Activated T-helper 17 cell treated with anti-CD3 and anti-CD28 coated beads, Interleukin-2, amount 50 U/mL, for 72 hours (primary cell): Measurements from ENCODE around the gene NES. TPM values are rescaled to one million over a fixed set of nuclear protein-coding genes. Genes with fewer than 3 reads are reported as not detected.

Experiments
- ATAC-seq: fragments of 150-1000 bp; cut with Tn5 transposase; replicated peaks from 2 replicates; pipeline ENCODE4 v1.10.0; 2021; ENCODE audit warnings: mild to moderate bottlenecking, moderate library complexity
- H3K27ac Mint-ChIP-seq: one replicate; pipeline ENCODE4 v1.8.0; 2022; ENCODE audit warnings: mixed read lengths
- H3K27me3 Mint-ChIP-seq: one replicate; pipeline ENCODE4 v1.8.0; 2022; ENCODE audit warnings: mixed read lengths
- H3K36me3 Mint-ChIP-seq: one replicate; pipeline ENCODE4 v1.8.0; 2022; ENCODE audit warnings: low read depth, mild to moderate bottlenecking, mixed read lengths
- H3K4me1 Mint-ChIP-seq: one replicate; pipeline ENCODE4 v1.8.0; 2022; ENCODE audit warnings: mixed read lengths
- H3K4me3 Mint-ChIP-seq: one replicate; pipeline ENCODE4 v1.8.0; 2022; ENCODE audit warnings: mild to moderate bottlenecking, mixed read lengths
- H3K9me3 Mint-ChIP-seq: one replicate; pipeline ENCODE4 v1.8.0; 2022; ENCODE audit warnings: mixed read lengths
- total RNA-seq, 2 donors: library from RNA; stranded (reverse); gene quantifications; one replicate each; pipeline ENCODE4 v1.2.3, GENCODE V29; 2022

Gene NES
- total RNA-seq, 2 donors from 2014 or later: 0.05 TPM; not detected in 1

- Mint-ChIP-seq H3K27me3 (peaks cover 49% of the 10 kb centered on the region), H3K9me3 (no peaks in the 10 kb centered on the region), H3K27ac (no peak overlapping the region), H3K4me3 (peak overlapping the region; percentile 62), H3K36me3 (no peaks in the 10 kb centered on the region), H3K4me1 (peaks cover 26% of the 10 kb centered on the region)
- ATAC-seq: no peak
These were observed 21.2 kb downstream of the NES start for GRCh38 chr1:156655904-156656516.

GRCh38 chr1:156655151-156655903, 21.9 kb downstream of the NES start:
- H3K4me3 Mint-ChIP-seq: no peak overlapping the region
- no peaks in the 10 kb centered on the region for H3K9me3 Mint-ChIP-seq
- H3K4me1 Mint-ChIP-seq: peaks cover 21% of the 10 kb centered on the region
- H3K27ac Mint-ChIP-seq: no peak overlapping the region
- no peaks in the 10 kb centered on the region for H3K36me3 Mint-ChIP-seq
- H3K27me3 Mint-ChIP-seq: peaks cover 52% of the 10 kb centered on the region
- ATAC-seq: no peak

- Mint-ChIP-seq H3K36me3 (no peaks in the 10 kb centered on the region), H3K4me1 (peaks cover 16% of the 10 kb centered on the region), H3K9me3 (no peaks in the 10 kb centered on the region), H3K4me3 (no peak overlapping the region), H3K27me3 (peaks cover 56% of the 10 kb centered on the region), H3K27ac (no peak overlapping the region)
- no peak for ATAC-seq
These were observed 22.5 kb downstream of the NES start for GRCh38 chr1:156654700-156655099.

DNA sequence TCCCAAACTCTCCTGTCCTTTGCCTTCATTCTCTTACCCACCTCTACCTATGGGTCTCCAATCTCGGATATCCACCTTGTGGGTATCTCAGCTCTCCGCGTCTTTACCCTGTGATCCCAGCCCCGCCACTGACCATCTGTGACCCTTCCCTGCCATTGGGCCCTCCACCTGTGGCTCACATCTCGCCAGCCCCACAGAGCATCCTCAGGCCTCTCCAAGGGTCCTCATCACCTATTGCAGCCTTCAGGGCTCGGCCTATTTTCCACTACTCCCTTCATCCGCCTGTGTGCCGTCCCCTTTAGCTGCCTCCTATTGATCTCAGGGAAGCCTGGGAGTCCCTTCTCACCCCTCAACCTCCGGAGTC, 24.2 kb downstream of the NES start:
- Mint-ChIP-seq H3K4me3 (no peak overlapping the region), H3K9me3 (no peaks in the 10 kb centered on the region), H3K27ac (no peak overlapping the region), H3K4me1 (peaks cover 11% of the 10 kb centered on the region), H3K36me3 (no peaks in the 10 kb centered on the region), H3K27me3 (peaks cover 63% of the 10 kb centered on the region)
- no peak for ATAC-seq

DNA sequence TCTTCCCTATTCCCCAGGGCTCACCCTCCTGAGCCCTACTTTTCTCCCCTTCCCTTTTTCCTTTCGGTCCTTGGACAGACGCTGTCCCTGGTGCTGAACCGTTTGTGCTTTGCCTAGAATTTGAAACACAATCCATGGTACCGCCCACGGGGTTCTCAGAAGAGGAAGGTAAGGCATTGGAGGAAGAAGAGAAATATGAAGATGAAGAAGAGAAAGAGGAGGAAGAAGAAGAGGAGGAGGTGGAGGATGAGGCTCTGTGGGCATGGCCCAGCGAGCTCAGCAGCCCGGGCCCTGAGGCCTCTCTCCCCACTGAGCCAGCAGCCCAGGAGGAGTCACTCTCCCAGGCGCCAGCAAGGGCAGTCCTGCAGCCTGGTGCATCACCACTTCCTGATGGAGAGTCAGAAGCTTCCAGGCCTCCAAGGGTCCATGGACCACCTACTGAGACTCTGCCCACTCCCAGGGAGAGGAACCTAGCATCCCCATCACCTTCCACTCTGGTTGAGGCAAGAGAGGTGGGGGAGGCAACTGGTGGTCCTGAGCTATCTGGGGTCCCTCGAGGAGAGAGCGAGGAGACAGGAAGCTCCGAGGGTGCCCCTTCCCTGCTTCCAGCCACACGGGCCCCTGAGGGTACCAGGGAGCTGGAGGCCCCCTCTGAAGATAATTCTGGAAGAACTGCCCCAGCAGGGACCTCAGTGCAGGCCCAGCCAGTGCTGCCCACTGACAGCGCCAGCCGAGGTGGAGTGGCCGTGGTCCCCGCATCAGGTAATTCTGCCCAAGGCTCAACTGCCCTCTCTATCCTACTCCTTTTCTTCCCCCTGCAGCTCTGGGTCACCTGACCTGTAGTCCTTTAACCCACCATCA, 24.8 kb downstream of the NES start:
- H3K4me1 Mint-ChIP-seq: peaks cover 6% of the 10 kb centered on the region
- no peak overlapping the region for H3K27ac Mint-ChIP-seq
- H3K4me3 Mint-ChIP-seq: no peak overlapping the region
- no peak for ATAC-seq
- no peaks in the 10 kb centered on the region for H3K36me3 Mint-ChIP-seq
- H3K27me3 Mint-ChIP-seq: peaks cover 65% of the 10 kb centered on the region
- H3K9me3 Mint-ChIP-seq: no peaks in the 10 kb centered on the region

- Mint-ChIP-seq H3K27me3 (peaks cover 58% of the 10 kb centered on the region), H3K9me3 (no peaks in the 10 kb centered on the region), H3K4me1 (peaks cover under 1% of the 10 kb centered on the region), H3K4me3 (no peak overlapping the region), H3K27ac (no peak overlapping the region), H3K36me3 (no peaks in the 10 kb centered on the region)
- no peak for ATAC-seq
These were observed 28.3 kb downstream of the NES start for GRCh38 chr1:156648951-156649350.

GRCh38 chr1:156648496-156648895, 28.7 kb downstream of the NES start:
- no peak overlapping the region for H3K4me3 Mint-ChIP-seq
- H3K27me3 Mint-ChIP-seq: peaks cover 57% of the 10 kb centered on the region
- ATAC-seq: no peak
- no peaks in the 10 kb centered on the region for H3K9me3 Mint-ChIP-seq
- peaks cover 5% of the 10 kb centered on the region for H3K4me1 Mint-ChIP-seq
- no peak overlapping the region for H3K27ac Mint-ChIP-seq
- H3K36me3 Mint-ChIP-seq: no peaks in the 10 kb centered on the region

DNA sequence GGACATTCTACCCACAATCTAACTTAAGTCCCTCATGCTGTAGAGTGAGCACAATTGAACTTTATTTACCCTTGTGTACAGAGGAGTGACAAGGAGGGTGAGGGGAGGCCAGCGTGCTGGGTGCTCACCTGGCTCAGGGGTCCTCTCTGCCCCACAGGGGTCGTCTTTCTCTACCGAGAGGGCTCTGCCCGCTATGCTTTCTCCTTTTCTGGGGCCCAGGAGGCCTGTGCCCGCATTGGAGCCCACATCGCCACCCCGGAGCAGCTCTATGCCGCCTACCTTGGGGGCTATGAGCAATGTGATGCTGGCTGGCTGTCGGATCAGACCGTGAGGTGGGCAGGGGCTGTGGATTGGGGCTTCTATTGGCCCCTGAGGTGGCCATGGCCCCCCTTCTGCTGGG, 29.9 kb downstream of the NES start:
- Mint-ChIP-seq H3K9me3 (no peaks in the 10 kb centered on the region), H3K27ac (no peak overlapping the region), H3K4me1 (peaks cover 7% of the 10 kb centered on the region), H3K27me3 (peaks cover 57% of the 10 kb centered on the region), H3K36me3 (peaks cover 4% of the 10 kb centered on the region), H3K4me3 (no peak overlapping the region)
- ATAC-seq: no peak

GRCh38 chr1:156646738-156647211, 30.4 kb downstream of the NES start:
- H3K4me3 Mint-ChIP-seq: no peak overlapping the region
- H3K9me3 Mint-ChIP-seq: no peaks in the 10 kb centered on the region
- H3K4me1 Mint-ChIP-seq: peaks cover 7% of the 10 kb centered on the region
- H3K27me3 Mint-ChIP-seq: peaks cover 54% of the 10 kb centered on the region
- no peak for ATAC-seq
- H3K36me3 Mint-ChIP-seq: peaks cover 4% of the 10 kb centered on the region
- no peak overlapping the region for H3K27ac Mint-ChIP-seq

DNA sequence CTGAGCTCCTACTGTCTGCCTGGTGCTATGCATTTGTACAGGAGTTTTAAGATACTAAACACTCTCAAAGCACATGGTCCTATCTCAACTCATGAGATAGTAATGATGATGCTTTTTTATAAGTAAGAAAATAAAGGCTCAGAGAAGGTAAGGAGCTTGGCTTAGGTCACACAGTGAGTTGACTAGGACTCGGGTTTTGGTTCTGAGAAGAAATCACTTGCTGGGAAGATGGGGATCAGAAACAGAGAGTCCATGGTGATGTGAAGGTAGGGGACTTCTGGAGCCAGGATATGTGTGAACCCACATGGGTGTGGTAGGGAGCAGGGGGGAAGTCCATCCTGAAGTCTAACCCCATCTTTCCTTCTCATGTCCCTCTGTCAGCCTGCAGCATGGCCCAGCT, 31.5 kb downstream of the NES start:
- no peak for ATAC-seq
- peaks cover 59% of the 10 kb centered on the region for H3K27me3 Mint-ChIP-seq
- no peak overlapping the region for H3K4me3 Mint-ChIP-seq
- no peak overlapping the region for H3K27ac Mint-ChIP-seq
- H3K4me1 Mint-ChIP-seq: peaks cover 11% of the 10 kb centered on the region
- H3K9me3 Mint-ChIP-seq: no peaks in the 10 kb centered on the region
- H3K36me3 Mint-ChIP-seq: peaks cover 4% of the 10 kb centered on the region

- no peaks in the 10 kb centered on the region for H3K9me3 Mint-ChIP-seq
- H3K27me3 Mint-ChIP-seq: peaks cover 60% of the 10 kb centered on the region
- no peak overlapping the region for H3K4me3 Mint-ChIP-seq
- peaks cover 11% of the 10 kb centered on the region for H3K4me1 Mint-ChIP-seq
- H3K36me3 Mint-ChIP-seq: peaks cover 4% of the 10 kb centered on the region
- ATAC-seq: no peak
- no peak overlapping the region for H3K27ac Mint-ChIP-seq
These were observed 32.2 kb downstream of the NES start for GRCh38 chr1:156645056-156645455.

GRCh38 chr1:156644640-156645039, 32.6 kb downstream of the NES start:
- Mint-ChIP-seq H3K4me1 (peaks cover 11% of the 10 kb centered on the region), H3K36me3 (peaks cover 4% of the 10 kb centered on the region), H3K9me3 (no peaks in the 10 kb centered on the region), H3K27me3 (peaks cover 63% of the 10 kb centered on the region), H3K27ac (no peak overlapping the region), H3K4me3 (no peak overlapping the region)
- no peak for ATAC-seq

GRCh38 chr1:156644146-156644545, 33.1 kb downstream of the NES start:
- H3K36me3 Mint-ChIP-seq: peaks cover 4% of the 10 kb centered on the region
- ATAC-seq: no peak
- no peak overlapping the region for H3K4me3 Mint-ChIP-seq
- H3K9me3 Mint-ChIP-seq: no peaks in the 10 kb centered on the region
- H3K27me3 Mint-ChIP-seq: peaks cover 68% of the 10 kb centered on the region
- no peak overlapping the region for H3K27ac Mint-ChIP-seq
- peaks cover 11% of the 10 kb centered on the region for H3K4me1 Mint-ChIP-seq

GRCh38 chr1:156643778-156644092, 33.5 kb downstream of the NES start:
- peaks cover 4% of the 10 kb centered on the region for H3K36me3 Mint-ChIP-seq
- no peak overlapping the region for H3K27ac Mint-ChIP-seq
- H3K4me1 Mint-ChIP-seq: peaks cover 11% of the 10 kb centered on the region
- peak; percentile 91 for ATAC-seq
- H3K9me3 Mint-ChIP-seq: no peaks in the 10 kb centered on the region
- H3K4me3 Mint-ChIP-seq: no peak overlapping the region
- peaks cover 71% of the 10 kb centered on the region for H3K27me3 Mint-ChIP-seq
